ELF-1 (cell line): ENCODE results near the gene AFP.

Experiments
- DNase-seq: peaks from one replicate; pipeline ENCODE4 v3.0.0-alpha.2; 2016; ENCODE audit warnings: low read depth, low spot score

The AFP gene

GRCh38 chr4:73458184-73459047, 22.4 kb downstream of the AFP start:
- no peak for DNase-seq

GRCh38 chr4:73459048-73459421, 23.0 kb downstream of the AFP start:
- DNase-seq = no peak

- DNase-seq = no peak
Measured at GRCh38 chr4:73460913-73461522, 25.0 kb downstream of the AFP start.

- DNase-seq = no peak
Measured at GRCh38 chr4:73468170-73468569, 32.1 kb downstream of the AFP start.

- DNase-seq = no peak
Measured at GRCh38 chr4:73470728-73471127, 34.7 kb downstream of the AFP start.

- no peak for DNase-seq
Measured at GRCh38 chr4:73477176-73477575, 41.2 kb downstream of the AFP start.

- DNase-seq = no peak
Measured at GRCh38 chr4:73479323-73479722, 43.3 kb downstream of the AFP start.

GRCh38 chr4:73481358-73481757, 45.3 kb downstream of the AFP start, which contains the start of gene AFM:
Gene AFM, plus strand, starts transcription at chr4:73481745. Its CDS starts 31 bp downstream, at chr4:73481776.
- DNase-seq = no peak

- no peak for DNase-seq
Measured at GRCh38 chr4:73485085-73485484, 49.1 kb downstream of the AFP start.

GRCh38 chr4:73485596-73485995, 49.6 kb downstream of the AFP start:
- DNase-seq = no peak

GRCh38 chr4:73486497-73486896, 50.5 kb downstream of the AFP start:
- DNase-seq = no peak

GRCh38 chr4:73487233-73487632, 51.2 kb downstream of the AFP start:
- DNase-seq = no peak

GRCh38 chr4:73499996-73500765, 64.2 kb downstream of the AFP start:
- DNase-seq = no peak

- no peak for DNase-seq
Measured at GRCh38 chr4:73501664-73502265, 65.7 kb downstream of the AFP start.

- no peak for DNase-seq
Measured at GRCh38 chr4:73505567-73505966, 69.5 kb downstream of the AFP start.
